ENCODE data around the gene CEP152.

DNA sequence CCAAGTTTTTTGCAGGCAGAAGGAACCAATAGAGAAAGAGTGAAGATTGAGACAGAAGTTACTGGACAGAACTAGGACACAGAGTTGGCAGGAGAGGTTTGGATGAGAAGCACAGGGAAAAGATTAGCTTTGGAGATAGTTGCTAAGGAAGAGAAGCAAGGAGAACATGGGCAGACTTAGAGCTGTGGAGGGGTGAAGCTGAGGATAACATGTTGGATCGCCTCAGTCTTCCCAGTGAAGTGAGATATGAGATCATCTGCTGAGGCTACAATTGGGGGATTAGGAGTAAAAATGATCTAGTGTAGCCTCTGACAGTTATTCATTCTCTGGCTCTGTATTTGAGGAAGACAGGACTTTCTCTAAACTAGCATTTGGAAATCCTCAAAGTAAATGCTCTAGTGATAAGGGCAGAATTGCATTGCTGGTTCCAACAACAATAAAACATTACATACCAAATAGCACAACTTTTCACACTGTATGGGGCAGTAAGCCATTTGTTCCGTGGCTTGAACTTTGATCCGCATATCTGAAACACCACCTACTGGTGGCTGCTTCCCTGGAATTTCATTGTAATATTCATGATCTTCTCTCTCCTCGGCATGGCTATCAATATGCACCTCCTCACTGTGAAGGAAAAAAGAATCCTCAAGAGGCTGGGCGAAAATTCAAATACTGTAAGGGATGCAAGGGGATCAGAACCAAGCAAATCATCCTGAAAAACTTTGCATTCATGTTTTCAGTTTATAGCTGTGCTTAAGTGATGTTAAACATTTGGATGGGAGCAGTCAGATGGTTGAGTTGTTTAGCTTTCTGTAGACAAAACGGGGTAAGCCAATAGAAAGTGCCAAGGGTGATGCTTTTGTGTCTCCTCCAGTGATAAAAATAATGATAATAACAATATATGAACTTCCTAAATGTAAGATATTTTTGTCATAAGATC is 44.9 kb upstream of the CEP152 start:
- no peak for TF ChIP-seq FOXA1 (IDR thresholded peaks at IDR 0.05)
- TF ChIP-seq SP1 (IDR thresholded peaks at IDR 0.05): no peak
- TF ChIP-seq BHLHE40 (IDR thresholded peaks at IDR 0.05; ENCODE audit: borderline replicate concordance): no peak
- no peak for TF ChIP-seq FOXM1 (IDR thresholded peaks at IDR 0.05; ENCODE audit: borderline replicate concordance)
- TF ChIP-seq, protein P1, sequence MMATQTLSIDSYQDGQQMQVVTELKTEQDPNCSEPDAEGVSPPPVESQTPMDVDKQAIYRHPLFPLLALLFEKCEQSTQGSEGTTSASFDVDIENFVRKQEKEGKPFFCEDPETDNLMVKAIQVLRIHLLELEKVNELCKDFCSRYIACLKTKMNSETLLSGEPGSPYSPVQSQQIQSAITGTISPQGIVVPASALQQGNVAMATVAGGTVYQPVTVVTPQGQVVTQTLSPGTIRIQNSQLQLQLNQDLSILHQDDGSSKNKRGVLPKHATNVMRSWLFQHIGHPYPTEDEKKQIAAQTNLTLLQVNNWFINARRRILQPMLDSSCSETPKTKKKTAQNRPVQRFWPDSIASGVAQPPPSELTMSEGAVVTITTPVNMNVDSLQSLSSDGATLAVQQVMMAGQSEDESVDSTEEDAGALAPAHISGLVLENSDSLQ (IDR thresholded peaks at IDR 0.05): no peak
- TF ChIP-seq SUZ12 (IDR thresholded peaks at IDR 0.05): no peak
- no peak for TF ChIP-seq FOXK2 (IDR thresholded peaks at IDR 0.05)
- TF ChIP-seq ELF4 (IDR thresholded peaks at IDR 0.05): no peak
- TF ChIP-seq HDGF (IDR thresholded peaks at IDR 0.05; ENCODE audit: borderline replicate concordance): no peak
- no peak for TF ChIP-seq ARNT (IDR thresholded peaks at IDR 0.05)
- TF ChIP-seq LEF1 (IDR thresholded peaks at IDR 0.05; ENCODE audit: borderline replicate concordance): no peak
- TF ChIP-seq ZNF384 (IDR thresholded peaks at IDR 0.05): no peak
